Ishikawa (cell line): ENCODE data around the gene SCFD2.

Experiments
- CEBPB ChIP-seq: IDR thresholded peaks from 2 replicates; pipeline ENCODE4 v1.6.1; 2012
- CREB1 ChIP-seq: IDR thresholded peaks from 2 replicates; pipeline ENCODE4 v1.6.1; 2012; ENCODE audit warnings: low read depth
- EGR1 ChIP-seq: IDR thresholded peaks from 2 replicates; pipeline ENCODE4 v1.6.1; 2012
- EP300 ChIP-seq: IDR thresholded peaks from 2 replicates; pipeline ENCODE4 v1.6.1; 2012; ENCODE audit warnings: borderline replicate concordance
- FOXM1 ChIP-seq: IDR thresholded peaks from 2 replicates; pipeline ENCODE4 v1.6.1; 2012; ENCODE audit warnings: low read depth, borderline replicate concordance
- MAX ChIP-seq: IDR thresholded peaks from 2 replicates; pipeline ENCODE4 v1.6.1; 2012
- NFIC ChIP-seq: IDR thresholded peaks from 2 replicates; pipeline ENCODE4 v1.6.1; 2012
- RAD21 ChIP-seq: IDR thresholded peaks from 2 replicates; pipeline ENCODE4 v1.6.1; 2012; ENCODE audit warnings: low read depth
- REST ChIP-seq: IDR thresholded peaks from 2 replicates; pipeline ENCODE4 v1.6.1; 2012; ENCODE audit warnings: low read depth, mild to moderate bottlenecking
- TAF1 ChIP-seq: IDR thresholded peaks from 2 replicates; pipeline ENCODE4 v1.6.1; 2012; ENCODE audit warnings: low read depth, mild to moderate bottlenecking
- TCF12 ChIP-seq: IDR thresholded peaks from 2 replicates; pipeline ENCODE4 v1.6.1; 2012; ENCODE audit warnings: low read depth
- TEAD4 ChIP-seq: IDR thresholded peaks from 2 replicates; pipeline ENCODE4 v1.6.1; 2012
- USF1 ChIP-seq: IDR thresholded peaks from 2 replicates; pipeline ENCODE4 v1.6.1; 2012
- YY1 ChIP-seq: IDR thresholded peaks from 2 replicates; pipeline ENCODE4 v1.6.1; 2012; ENCODE audit warnings: low read depth
- ZBTB7A ChIP-seq: IDR thresholded peaks from 2 replicates; pipeline ENCODE4 v1.6.1; 2012; ENCODE audit warnings: low read depth

The SCFD2 gene

GRCh38 chr4:52990706-52991105 is 375.2 kb downstream of the SCFD2 start:
- no peak for TF ChIP-seq TAF1
- TF ChIP-seq CEBPB: no peak
- TF ChIP-seq EP300: no peak
- no peak for TF ChIP-seq EGR1
- TF ChIP-seq CREB1: no peak
- no peak for TF ChIP-seq TEAD4
- no peak for TF ChIP-seq NFIC
- no peak for TF ChIP-seq MAX

- no peak for TF ChIP-seq REST
- TF ChIP-seq CREB1: no peak
- no peak for TF ChIP-seq TCF12
- TF ChIP-seq USF1: no peak
- no peak for TF ChIP-seq TAF1
- no peak for TF ChIP-seq FOXM1
- TF ChIP-seq EP300: no peak
- no peak for TF ChIP-seq YY1
- TF ChIP-seq MAX: no peak
- no peak for TF ChIP-seq CEBPB
- TF ChIP-seq TEAD4: no peak
- TF ChIP-seq RAD21: no peak
- no peak for TF ChIP-seq ZBTB7A
- TF ChIP-seq EGR1: no peak
- no peak for TF ChIP-seq NFIC
Measured at GRCh38 chr4:52989865-52990264, 376.0 kb downstream of the SCFD2 start.

- TF ChIP-seq REST: no peak
Measured at GRCh38 chr4:52987392-52988056, 378.3 kb downstream of the SCFD2 start.

- TF ChIP-seq CREB1 (no peak), CEBPB (no peak), TCF12 (no peak), NFIC (no peak), MAX (no peak)
Measured at GRCh38 chr4:52984462-52984881, 381.4 kb downstream of the SCFD2 start.

- TF ChIP-seq RAD21: peak; percentile 70
- no peak for TF ChIP-seq YY1
Measured at GRCh38 chr4:52983563-52984303, 382.1 kb downstream of the SCFD2 start.

GRCh38 chr4:52982946-52983340 is 382.9 kb downstream of the SCFD2 start:
- TF ChIP-seq FOXM1: no peak
- TF ChIP-seq TAF1: no peak
- TF ChIP-seq YY1: no peak
- TF ChIP-seq NFIC: no peak

- TF ChIP-seq RAD21 (peak; percentile 76), USF1 (no peak)
Measured at GRCh38 chr4:52982255-52982945, 383.5 kb downstream of the SCFD2 start.
